PC-9 (cell line): ENCODE results near the gene SLC22A23. TPM values are rescaled to one million over a fixed set of nuclear protein-coding genes. Genes with fewer than 3 reads are reported as not detected.

Experiments
- BruUV-seq: library from RNA; stranded (reverse); fragments of 400-500 nt; replicated peaks from 2 replicates; lab custom pipeline; 2021; lab: Mats Ljungman, UMichigan
- CTCF ChIA-PET: fragments of 300-600 bp; sonication (Branson Sonifier 250); formaldehyde crosslinking; loops from one replicate; lab custom pipeline; 2022; ENCODE audit warnings: antibody characterized with exemption; lab: Charles Lee
- POLR2A ChIA-PET: fragments of 300-600 bp; sonication (Branson Sonifier 250); formaldehyde crosslinking; loops from one replicate; lab custom pipeline; 2022; ENCODE audit warnings: antibody characterized with exemption; ENCODE audit not compliant: unreplicated experiment; lab: Charles Lee
- DNase-seq, 2 experiments: peaks; one replicate each; pipeline versions ENCODE4 v3.0.0 to v3.0.0-alpha.2; 2015 to 2022; ENCODE audit warnings: mixed read lengths in 1 of 2
- H2AFZ ChIP-seq: fragments of 200-600 bp; sonication (generic); 2 replicates; pipeline ENCODE4 v1.8.1; 2017; ENCODE audit warnings: antibody characterized with exemption
- H3F3A ChIP-seq: fragments of 200-600 bp; sonication (generic); 2 replicates; pipeline ENCODE4 v1.8.1; 2017; ENCODE audit warnings: antibody characterized with exemption, mild to moderate bottlenecking, low read depth; ENCODE audit not compliant: insufficient read depth
- H3K27ac ChIP-seq: fragments of 200-600 bp; sonication (generic); 2 replicates; pipeline ENCODE4 v1.6.1; 2016; ENCODE audit warnings: mixed run types
- H3K27me3 ChIP-seq: fragments of 200-600 bp; sonication (generic); 2 replicates; pipeline ENCODE4 v1.6.1; 2016; ENCODE audit warnings: low read depth, mixed run types; ENCODE audit not compliant: insufficient read depth
- H3K36me3 ChIP-seq: fragments of 200-600 bp; sonication (generic); 2 replicates; pipeline ENCODE4 v1.6.1; 2016; ENCODE audit warnings: low read depth, mixed run types
- H3K4me1 ChIP-seq: fragments of 200-600 bp; sonication (generic); replicated peaks from 2 replicates; pipeline ENCODE4 v1.6.1; 2016; ENCODE audit warnings: mixed run types; ENCODE audit not compliant: insufficient read depth
- H3K4me2 ChIP-seq: fragments of 200-600 bp; sonication (generic); 2 replicates; pipeline ENCODE4 v1.6.1; 2017; ENCODE audit warnings: mixed run types
- H3K4me3 ChIP-seq: fragments of 200-600 bp; sonication (generic); 2 replicates; pipeline ENCODE4 v1.6.1; 2016; ENCODE audit warnings: mixed run types
- H3K79me2 ChIP-seq: fragments of 200-600 bp; sonication (generic); 2 replicates; pipeline ENCODE4 v1.6.1; 2017; ENCODE audit warnings: low read depth, mixed run types
- H3K9me2 ChIP-seq: fragments of 200-600 bp; sonication (generic); 2 replicates; pipeline ENCODE4 v1.8.1; 2017; ENCODE audit warnings: mild to moderate bottlenecking; ENCODE audit not compliant: insufficient read depth
- H3K9me3 ChIP-seq: fragments of 200-600 bp; sonication (generic); 2 replicates; pipeline ENCODE4 v1.8.1; 2016; ENCODE audit warnings: low read depth; ENCODE audit not compliant: insufficient read depth
- H4K20me1 ChIP-seq: fragments of 200-600 bp; sonication (generic); 2 replicates; pipeline ENCODE4 v1.8.1; 2017; ENCODE audit not compliant: insufficient read depth
- CTCF ChIP-seq: fragments of 200-600 bp; sonication (generic); conservative IDR thresholded peaks from 2 replicates; pipeline ENCODE4 v1.6.1; 2017; ENCODE audit warnings: mixed run types, antibody characterized with exemption, mild to moderate bottlenecking, moderate library complexity
- EZH2 ChIP-seq: fragments of 200-600 bp; sonication (generic); IDR thresholded peaks from 2 replicates; pipeline ENCODE4 v1.8.0; 2017; ENCODE audit warnings: antibody characterized with exemption, low read depth
- intact Hi-C: fragments of 100-400 bp; cut with micrococcal nuclease; formaldehyde crosslinking; loops from one replicate; pipeline ENCODE4 v1.10.0; 2022; ENCODE audit not compliant: unreplicated experiment
- total RNA-seq: library from RNA; stranded (reverse); gene quantifications from 2 replicates; pipeline ENCODE4 v1.2.3, GENCODE V29; 2021

The SLC22A23 gene
- total RNA-seq, 1 experiment from 2014 or later: 13.5 TPM

- Histone ChIP-seq H3K9me3 (no peaks in the 10 kb centered on the region), H3K79me2 (peaks cover 35% of the 10 kb centered on the region), H3K4me1 (0 out of 2 replicates have a peak, but pooled peaks cover 5% of the 10 kb centered on the region), H3K36me3 (no peaks in the 10 kb centered on the region), H3K4me2 (peak overlapping the region; percentile 53), H2AFZ (no peak overlapping the region), H3K27ac (no peak overlapping the region), H3F3A (no peaks in the 10 kb centered on the region), H3K4me3 (no peak overlapping the region), H3K27me3 (no peaks in the 10 kb centered on the region), H4K20me1 (no peaks in the 10 kb centered on the region; the same call in 1 of the 2 replicates), H3K9me2 (no peaks in the 10 kb centered on the region)
- intact Hi-C loops: no loop called here
- TF ChIP-seq CTCF (no peak), EZH2 (no peak)
- ChIA-PET POLR2A (interaction anchor here (0.6 kb wide), 1 partner anchor 105 kb away, joined by 4 read pairs; no protein-coding TSS in a partner anchor), CTCF (interaction anchor here (0.7 kb wide), 1 partner anchor 480 kb away, joined by 6 read pairs; no protein-coding TSS in a partner anchor)
- BruUV-seq: no TSS peak
- DNase-seq: no peak
These were observed 196.6 kb downstream of the SLC22A23 start for GRCh38 chr6:3260296-3260695.

GRCh38 chr6:3259491-3259958 lies 197.3 kb downstream of the SLC22A23 start:
- peak overlapping the region; percentile 91 for H3K4me2 ChIP-seq
- DNase-seq: peak in 1 of 2 experiments; percentile 25
- peak overlapping the region; percentile 23 for H3K27ac ChIP-seq
- TF ChIP-seq CTCF (no peak), EZH2 (no peak)
- peaks cover 35% of the 10 kb centered on the region for H3K79me2 ChIP-seq
- H3K9me3 ChIP-seq: no peaks in the 10 kb centered on the region
- H4K20me1 ChIP-seq: no peaks in the 10 kb centered on the region; the same call in 1 of the 2 replicates
- TSS peak; percentile 24 for BruUV-seq
- intact Hi-C loops: loop anchor here (2.0 kb wide), 2 partner anchors 133 to 191 kb away; partner anchors contain the start of gene RIPK1
- ChIA-PET CTCF (interaction anchor here (0.9 kb wide), 1 partner anchor 134 kb away, joined by 7 read pairs; no protein-coding TSS in a partner anchor), POLR2A (no interaction called here)
- no peaks in the 10 kb centered on the region for H3K36me3 ChIP-seq
- H3K4me3 ChIP-seq: peak overlapping the region; percentile 81
- H3F3A ChIP-seq: no peaks in the 10 kb centered on the region
- peak overlapping the region; percentile 82 for H2AFZ ChIP-seq
- no peaks in the 10 kb centered on the region for H3K9me2 ChIP-seq
- no peaks in the 10 kb centered on the region for H3K27me3 ChIP-seq
- H3K4me1 ChIP-seq: 0 out of 2 replicates have a peak, but pooled peaks cover 5% of the 10 kb centered on the region

DNA sequence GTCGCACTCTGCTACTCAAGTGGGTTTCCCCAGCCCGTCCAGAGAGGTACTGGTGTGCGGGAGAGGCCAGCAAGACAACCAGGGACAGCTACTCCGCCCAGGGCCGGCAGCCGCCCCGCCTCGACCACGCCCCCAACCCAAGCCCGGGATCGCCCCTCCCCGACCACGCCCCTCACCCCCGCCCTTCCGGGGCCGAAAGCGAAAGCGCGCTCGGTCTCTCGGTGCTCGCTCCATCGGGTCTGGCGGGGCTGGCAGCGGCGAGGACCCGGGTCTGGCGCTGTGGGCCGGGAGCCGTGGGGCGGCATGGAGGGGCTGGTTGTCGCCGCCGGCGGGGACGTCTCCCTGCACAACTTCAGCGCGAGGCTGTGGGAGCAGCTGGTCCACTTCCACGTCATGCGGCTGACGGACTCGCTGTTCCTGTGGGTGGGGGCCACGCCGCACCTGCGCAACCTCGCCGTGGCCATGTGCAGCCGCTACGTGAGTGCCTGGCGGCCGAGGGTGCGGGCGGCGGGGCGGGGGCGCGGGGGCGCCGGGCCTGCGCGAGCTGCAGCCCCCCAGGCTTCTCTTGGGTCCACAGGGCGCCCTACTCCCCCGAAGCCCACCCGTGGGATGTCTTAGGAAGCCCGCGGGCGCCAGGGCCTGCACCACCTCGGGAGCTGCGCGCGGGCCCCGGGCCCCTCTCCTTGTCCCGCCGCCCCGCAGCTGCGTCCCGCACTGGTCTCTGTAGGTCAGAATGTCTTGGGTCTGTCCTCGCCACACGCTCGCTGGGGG lies 197.9 kb downstream of the SLC22A23 start, which contains the start of gene PSMG4:
Gene PSMG4, plus strand, starts transcription at position 228 of the 771 bp plus-strand sequence. Its CDS starts 76 bp downstream, at position 304.
- TF ChIP-seq EZH2: no peak
- no peak for TF ChIP-seq CTCF
- intact Hi-C loops: loop anchor here (2.0 kb wide), 2 partner anchors 132 to 190 kb away; partner anchors contain the start of gene RIPK1
- no peaks in the 10 kb centered on the region; the same call in 1 of the 2 replicates for H4K20me1 ChIP-seq
- ChIA-PET POLR2A (no interaction called here), CTCF (interaction anchor here (0.7 to 0.9 kb wide), 2 partner anchors 132 to 133 kb away, joined by 3 to 7 read pairs; no protein-coding TSS in a partner anchor)
- no peaks in the 10 kb centered on the region for H3K36me3 ChIP-seq
- H3K27ac ChIP-seq: peak within 1 kb of the TSS; percentile 23
- no TSS peak for BruUV-seq
- peak within 1 kb of the TSS; percentile 82 for H2AFZ ChIP-seq
- H3F3A ChIP-seq: no peaks in the 10 kb centered on the region
- peak within 1 kb of the TSS; percentile 81 for H3K4me3 ChIP-seq
- DNase-seq: peak; percentile 41 to 93
- H3K9me3 ChIP-seq: no peaks in the 10 kb centered on the region
- H3K79me2 ChIP-seq: peaks cover 35% of the 10 kb centered on the region
- peak within 1 kb of the TSS; percentile 91 for H3K4me2 ChIP-seq
- no peaks in the 10 kb centered on the region for H3K27me3 ChIP-seq
- H3K4me1 ChIP-seq: 0 out of 2 replicates have a peak, but pooled peaks cover 5% of the 10 kb centered on the region
- H3K9me2 ChIP-seq: no peaks in the 10 kb centered on the region
